DMS79 (cell line): ENCODE measurements around the gene CCDC148.
"Not testable (repeated sequence)": the region's sequence is repeated elsewhere in the genome, so short reads cannot be mapped to it uniquely, and the experiment has no call there.

Source experiments
- DNase-seq: peaks from one replicate; lab custom pipeline; 2025; lab: John Stamatoyannopoulos, UW

The CCDC148 gene

GRCh38 chr2:158482594-158482993 lies 26.0 kb upstream of the CCDC148 start:
- no peak for DNase-seq

DNA sequence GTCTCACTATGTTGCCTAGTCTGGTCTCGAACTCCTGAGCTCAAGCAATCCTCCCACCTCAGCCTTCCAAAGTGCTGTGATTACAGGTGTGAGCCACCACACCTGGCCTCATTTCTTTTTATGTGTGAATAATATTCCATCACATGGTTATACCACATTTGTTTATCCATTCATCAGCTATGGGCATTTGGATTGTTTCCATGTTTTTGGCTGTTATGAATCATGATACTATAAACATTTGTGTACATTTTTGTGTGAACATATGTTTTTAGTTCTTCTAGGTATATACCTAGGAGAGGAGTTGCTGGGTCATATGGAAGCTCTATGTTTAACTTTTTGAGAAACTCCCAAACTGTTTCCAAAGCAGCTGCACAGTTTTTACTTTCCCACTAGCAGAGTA lies 24.6 kb upstream of the CCDC148 start:
- no peak for DNase-seq

- DNase-seq, result no peak
Observed at GRCh38 chr2:158478816-158479215, 22.3 kb upstream of the CCDC148 start.

DNA sequence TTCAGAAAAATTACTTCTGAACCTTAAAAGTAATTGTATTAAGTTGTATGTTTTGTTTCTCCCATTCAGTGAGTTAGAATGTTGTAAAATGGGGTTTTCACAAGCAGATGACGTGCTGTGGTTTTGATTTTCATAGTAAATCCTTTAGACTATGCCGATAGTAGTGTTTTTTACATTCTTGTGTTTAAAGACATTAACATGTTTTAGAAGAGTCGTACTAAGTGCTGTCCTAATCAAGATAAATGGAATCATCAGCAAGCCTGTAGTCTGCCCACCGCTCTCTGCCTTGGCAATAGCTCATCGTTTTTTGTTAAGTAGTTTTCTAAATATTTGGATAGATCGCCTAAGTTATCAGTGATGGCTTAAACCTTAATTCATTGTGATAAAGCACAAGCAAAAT lies 21.7 kb upstream of the CCDC148 start:
- DNase-seq, result no peak

DNA sequence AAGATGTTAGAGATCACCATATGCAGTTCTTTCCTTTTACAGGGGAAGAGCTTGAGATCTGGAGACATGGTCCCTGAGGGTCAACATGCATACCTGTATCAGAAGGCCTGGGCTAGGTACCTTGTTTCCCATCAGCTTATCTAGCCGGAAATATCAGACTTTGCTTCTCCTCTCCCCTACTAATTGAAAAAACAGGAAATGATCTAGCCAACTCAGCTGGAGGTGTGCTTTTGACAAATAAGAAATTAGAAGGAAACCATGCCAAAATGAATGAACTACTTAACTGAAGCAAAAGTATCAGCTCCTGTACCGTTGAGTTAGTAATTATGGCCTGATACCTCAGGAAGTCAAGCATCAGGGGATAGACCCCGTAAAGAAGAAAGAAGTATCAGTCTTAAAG lies 20.6 kb upstream of the CCDC148 start:
- no peak for DNase-seq

GRCh38 chr2:158474526-158475011 lies 18.0 kb upstream of the CCDC148 start:
- DNase-seq, result not testable (repeated sequence)

- no peak for DNase-seq
Observed at GRCh38 chr2:158473719-158474392, 17.3 kb upstream of the CCDC148 start.

DNA sequence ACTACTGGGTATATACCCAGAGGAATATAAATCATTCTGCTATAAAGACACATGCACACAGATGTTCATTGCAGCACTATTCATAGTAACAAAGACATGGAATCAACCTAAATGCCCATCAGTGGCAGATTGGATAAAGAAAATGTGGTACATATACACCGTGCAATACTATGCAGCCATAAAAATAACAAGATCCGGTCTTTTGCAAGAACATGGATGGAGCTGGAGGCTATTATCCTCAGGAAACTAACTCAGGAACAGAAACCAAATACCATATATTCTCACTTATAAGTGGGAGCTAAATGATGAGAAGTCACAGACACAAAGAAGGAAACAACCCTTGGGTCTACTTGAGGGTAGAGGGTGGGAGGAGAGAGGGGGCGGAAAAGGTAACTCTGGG lies 16.7 kb upstream of the CCDC148 start:
- DNase-seq, result not testable (repeated sequence)

- not testable (repeated sequence) for DNase-seq
Observed at GRCh38 chr2:158472829-158473228, 16.3 kb upstream of the CCDC148 start.

DNA sequence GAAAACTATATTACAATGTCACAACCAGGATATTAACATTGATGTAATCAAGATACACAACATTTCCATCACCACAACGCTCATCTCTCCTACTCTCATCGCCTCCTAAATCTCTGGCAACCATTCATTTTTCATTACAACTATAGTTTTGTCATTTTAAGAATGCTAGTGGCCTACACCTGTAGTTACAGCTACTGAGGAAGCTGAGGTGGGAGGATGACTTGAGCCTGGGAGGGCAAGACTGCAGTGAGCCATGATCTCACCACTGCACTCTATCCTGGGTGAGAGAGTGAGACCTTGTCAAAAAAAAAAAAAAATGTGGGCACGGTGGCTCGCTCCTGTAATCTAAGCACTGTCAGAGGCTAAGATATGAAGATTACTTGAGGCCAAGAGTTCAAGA lies 10.7 kb upstream of the CCDC148 start:
- no peak for DNase-seq

DNA sequence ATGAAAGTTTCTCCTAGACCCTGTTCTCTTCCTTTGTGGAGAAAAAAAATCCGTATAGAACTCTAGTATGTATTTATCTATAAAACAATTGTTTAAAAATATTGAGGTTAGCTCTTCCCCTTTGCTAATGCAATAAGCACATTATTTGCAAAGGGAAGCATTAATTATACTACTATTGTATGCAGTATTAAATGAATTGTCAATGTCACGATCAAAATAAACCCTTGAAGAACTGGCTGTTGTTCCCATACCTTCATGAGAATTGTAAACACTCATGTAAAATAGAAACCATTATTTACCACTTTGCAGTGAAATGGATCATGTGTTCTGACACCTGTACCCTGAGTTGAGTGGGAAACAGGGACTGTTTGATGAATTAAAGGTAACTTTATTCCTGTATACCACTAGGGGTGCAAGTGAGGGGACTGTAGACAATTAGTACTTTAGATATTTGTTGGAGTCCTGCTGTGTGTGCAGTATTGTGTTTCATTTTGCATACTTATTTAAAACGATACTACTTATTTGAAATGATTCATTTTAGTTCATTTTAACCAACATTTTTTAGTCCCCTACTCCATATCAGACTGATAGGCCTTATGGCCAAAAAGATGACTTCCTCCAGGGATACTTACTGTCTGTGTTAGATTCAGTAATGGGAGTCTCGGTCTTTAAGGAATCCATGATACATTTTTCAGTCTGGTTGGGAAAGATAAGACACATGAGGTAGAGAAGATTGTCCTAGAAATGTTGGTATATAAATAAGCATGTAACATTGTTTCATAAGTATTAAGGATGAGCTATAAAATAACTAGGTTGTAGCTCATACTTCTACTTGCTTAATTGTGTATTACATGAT lies 8.1 kb upstream of the CCDC148 start:
- DNase-seq, result no peak

GRCh38 chr2:158463496-158464095 lies 7.0 kb upstream of the CCDC148 start:
- no peak for DNase-seq

- no peak for DNase-seq
Observed at GRCh38 chr2:158460632-158461297, 4.2 kb upstream of the CCDC148 start.

DNA sequence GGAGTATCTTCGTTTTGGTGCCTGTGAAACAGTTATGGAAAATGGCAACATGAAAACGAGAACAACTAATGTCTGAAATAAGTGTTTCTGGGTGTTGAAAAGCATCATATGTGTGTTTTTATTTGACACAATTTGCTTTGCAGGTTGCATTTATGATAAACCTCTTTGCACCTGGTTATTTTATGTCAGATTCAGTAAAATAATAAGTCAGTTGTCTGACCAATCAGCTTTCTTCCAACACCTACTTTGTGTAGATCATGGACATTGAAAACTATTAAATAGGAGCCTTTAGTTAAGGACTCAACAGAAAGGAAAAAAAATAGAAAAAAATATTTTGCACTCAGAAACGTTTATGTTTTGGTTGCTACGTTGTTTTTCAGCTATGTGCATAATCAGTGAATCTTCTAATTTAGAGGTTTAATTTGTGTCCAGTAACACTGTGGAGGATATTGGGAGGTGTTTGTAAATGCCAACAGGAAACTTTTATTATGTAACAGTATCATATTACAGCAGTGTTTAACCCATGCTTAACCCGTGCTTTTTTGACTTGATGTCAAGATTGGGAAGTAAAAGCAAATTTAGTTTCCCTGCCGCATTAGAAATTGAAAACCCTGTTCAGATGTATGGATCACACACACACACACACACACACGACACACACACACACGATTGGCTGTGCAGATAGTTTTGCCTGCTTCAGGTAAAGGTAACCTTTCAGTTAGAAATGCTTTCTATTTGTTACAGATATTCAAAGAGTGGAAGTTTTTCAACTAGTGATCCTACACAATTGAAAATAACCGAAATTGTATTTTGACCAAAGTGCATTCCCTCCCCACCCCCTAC lies 2.8 kb upstream of the CCDC148 start:
- no peak for DNase-seq

- DNase-seq, result no peak
Observed at GRCh38 chr2:158458617-158458920, 2.0 kb upstream of the CCDC148 start.

- peak; percentile 58 for DNase-seq
Observed at GRCh38 chr2:158457826-158458616, 1.5 kb upstream of the CCDC148 start.

DNA sequence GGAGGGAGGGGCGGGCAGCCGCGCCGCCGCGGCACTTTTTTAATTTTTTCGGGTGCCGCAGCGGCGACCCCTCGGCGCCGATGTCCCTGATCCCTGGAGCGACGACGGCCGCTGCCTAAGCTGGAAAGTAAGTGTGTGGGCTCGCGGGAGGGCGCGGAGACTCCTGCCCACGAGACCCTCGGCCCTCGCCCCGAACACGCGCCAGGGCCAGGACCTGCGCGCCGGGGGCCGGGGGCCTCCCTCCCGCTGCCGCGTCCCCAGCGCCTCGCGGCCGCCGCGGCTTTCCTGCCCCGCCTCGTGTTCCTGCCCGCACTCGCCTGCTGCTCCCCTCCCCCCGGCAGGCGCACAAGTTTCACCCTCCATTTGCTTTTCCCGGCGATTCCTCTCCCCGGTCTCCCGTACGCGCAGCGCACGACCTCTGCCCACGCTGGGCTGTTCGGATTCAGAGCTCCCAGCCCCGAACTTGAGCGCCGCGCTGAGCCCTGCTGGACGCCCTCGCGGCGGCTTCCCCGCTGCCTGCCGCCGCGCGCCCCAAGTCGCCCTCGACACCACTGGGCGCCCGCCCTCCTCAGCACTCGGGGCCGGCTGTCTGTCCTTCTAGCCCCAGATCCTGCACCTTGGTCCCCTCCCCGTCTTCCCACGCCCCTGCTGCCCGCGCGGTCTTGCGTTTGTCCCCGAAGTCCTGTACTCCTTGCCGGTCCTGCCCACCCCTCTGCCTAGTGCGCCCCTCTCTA lies 706 bp upstream of the CCDC148 start:
- peak; percentile 47 for DNase-seq

GRCh38 chr2:158443606-158444005 lies 12.9 kb downstream of the CCDC148 start:
- DNase-seq, result no peak

GRCh38 chr2:158439062-158439461 lies 17.5 kb downstream of the CCDC148 start:
- DNase-seq, result not testable (repeated sequence)

- not testable (repeated sequence) for DNase-seq
Observed at GRCh38 chr2:158433716-158434115, 22.8 kb downstream of the CCDC148 start.
